Measurements from ENCODE around the gene MCAM.

DNA sequence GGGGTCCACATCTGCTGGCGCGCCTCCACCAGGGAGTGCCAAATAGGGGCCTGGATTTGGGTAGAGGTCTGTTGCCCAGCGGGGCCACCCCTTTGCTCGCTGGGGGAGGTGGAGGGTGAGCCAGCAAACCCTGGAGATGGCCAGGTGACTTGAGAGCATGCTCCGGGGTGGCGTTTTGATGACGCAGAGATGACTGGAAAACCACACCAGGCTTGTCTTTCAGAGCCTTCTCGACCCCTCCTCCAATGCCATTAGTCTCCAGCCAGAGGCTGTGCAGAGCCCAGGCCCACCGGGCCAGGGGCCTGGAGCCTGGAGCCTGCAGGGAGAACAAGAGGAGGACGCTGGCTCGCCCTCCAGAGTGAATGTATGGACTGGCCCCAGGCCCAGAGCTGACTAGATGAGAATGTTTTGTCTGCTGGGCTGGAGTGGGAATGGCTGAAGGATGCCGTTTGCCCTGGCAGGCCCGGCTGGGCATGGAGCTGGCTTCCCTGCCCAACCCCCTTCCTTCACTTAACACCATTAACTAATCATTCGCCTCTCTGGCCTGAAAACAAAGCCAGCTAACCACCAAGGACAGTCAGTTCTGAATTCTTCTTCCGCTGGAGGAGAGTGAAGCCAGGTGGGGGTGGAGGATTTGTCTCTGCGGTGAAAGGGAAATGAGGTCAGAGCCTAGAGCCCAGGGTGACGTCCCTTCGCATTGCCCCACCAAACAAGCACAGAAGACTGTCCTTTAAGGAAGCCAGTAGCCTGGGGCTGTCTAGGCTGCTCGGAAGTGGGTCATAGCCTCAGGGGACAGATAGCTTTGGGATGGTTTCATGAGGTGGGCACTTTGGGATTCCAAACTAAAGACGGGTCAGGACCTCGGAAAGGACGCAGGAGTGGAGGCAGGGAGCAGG is 1.6 kb upstream of the MCAM start:
- TF ChIP-seq YY1 (IDR thresholded peaks at IDR 0.05; ENCODE audit: insufficient read depth, insufficient read length) (no peak), ZNF274 (IDR thresholded peaks at IDR 0.05; ENCODE audit: low read depth, low read length) (no peak)
